Body of pancreas (tissue), 4 donors: ENCODE data around the gene TMEM135.

Experiments used
- CTCF ChIP-seq, 7 experiments: fragments of 450-650 bp in 4 of 7; fragments of 200-600 bp in 3 of 7; sonication (generic) in 3 of 7; IDR thresholded peaks; one replicate each; pipeline ENCODE4 v1.5.1; 2016 to 2019; ENCODE audit warnings: antibody characterized with exemption in 7 of 7
- POLR2A ChIP-seq, 3 donors: fragments of 450-650 bp; IDR thresholded peaks; one replicate each; pipeline ENCODE4 v1.6.1; 2016; ENCODE audit warnings: antibody characterized with exemption in 3 of 3, mild to moderate bottlenecking in 2 of 3

- TF ChIP-seq CTCF (IDR thresholded peaks at IDR 0.05) = no peak
- no peak for TF ChIP-seq POLR2A (IDR thresholded peaks at IDR 0.05)
Observed at GRCh38 chr11:87190071-87190470, 152.3 kb downstream of the TMEM135 start.
